Stimulated activated CD4-positive, alpha-beta T cell treated with anti-CD3 and anti-CD28 coated beads, Interleukin-4, amount 100 ng/mL, for 24 hours (primary cell): Measurements from ENCODE around the gene CALML6.

Source experiments
- DNase-seq: peaks from one replicate; pipeline ENCODE4 v3.0.0-alpha.2; 2020

Gene CALML6

GRCh38 chr1:1945782-1946393 is 30.8 kb downstream of the CALML6 start:
- DNase-seq, result no peak

- no peak for DNase-seq
Measured at GRCh38 chr1:1946540-1946939, 31.5 kb downstream of the CALML6 start.

- DNase-seq, result no peak
Measured at GRCh38 chr1:1947493-1947892, 32.4 kb downstream of the CALML6 start.

GRCh38 chr1:1948783-1949182 is 33.7 kb downstream of the CALML6 start:
- DNase-seq, result no peak

- no peak for DNase-seq
Measured at GRCh38 chr1:1950940-1951339, 35.9 kb downstream of the CALML6 start.

- DNase-seq, result no peak
Measured at GRCh38 chr1:1954015-1954414, 39.0 kb downstream of the CALML6 start.

GRCh38 chr1:1954831-1955441 is 39.9 kb downstream of the CALML6 start:
- DNase-seq, result peak; percentile 20

- DNase-seq, result no peak
Measured at GRCh38 chr1:1955621-1956094, 40.6 kb downstream of the CALML6 start.

GRCh38 chr1:1956101-1956500 is 41.0 kb downstream of the CALML6 start:
- no peak for DNase-seq

GRCh38 chr1:1956586-1957532 is 41.8 kb downstream of the CALML6 start:
- no peak for DNase-seq

GRCh38 chr1:1957533-1957961 is 42.5 kb downstream of the CALML6 start:
- DNase-seq, result no peak

GRCh38 chr1:1958071-1958541 is 43.0 kb downstream of the CALML6 start:
- DNase-seq, result no peak

- DNase-seq, result no peak
Measured at GRCh38 chr1:1959459-1959839, 44.4 kb downstream of the CALML6 start.

GRCh38 chr1:1959840-1960479 is 44.9 kb downstream of the CALML6 start:
- peak; percentile 71 for DNase-seq

- no peak for DNase-seq
Measured at GRCh38 chr1:1960480-1961196, 45.6 kb downstream of the CALML6 start.

- no peak for DNase-seq
Measured at GRCh38 chr1:1962752-1963151, 47.7 kb downstream of the CALML6 start.

- no peak for DNase-seq
Measured at GRCh38 chr1:1963570-1963969, 48.5 kb downstream of the CALML6 start.

- no peak for DNase-seq
Measured at GRCh38 chr1:1964811-1965210, 49.8 kb downstream of the CALML6 start.

- DNase-seq, result no peak
Measured at GRCh38 chr1:1965546-1965945, 50.5 kb downstream of the CALML6 start.

- no peak for DNase-seq
Measured at GRCh38 chr1:1966071-1966740, 51.1 kb downstream of the CALML6 start.
